ENCODE measurements around the gene SMIM44. TPM values are rescaled to one million over a fixed set of nuclear protein-coding genes. Genes with fewer than 3 reads are reported as not detected.
"Not testable (repeated sequence)": the region's sequence is repeated elsewhere in the genome, so short reads cannot be mapped to it uniquely, and the experiment has no call there.

The SMIM44 gene
- total RNA-seq, 1 donor from 2014 or later: not detected

GRCh38 chr19:3459965-3460582 lies 23.2 kb downstream of the SMIM44 start:
- ATAC-seq: no peak
- no peak for DNase-seq (ENCODE audit: low spot score)

- ATAC-seq: peak; percentile 74
- peak; percentile 74 for DNase-seq (ENCODE audit: low spot score)
Observed at GRCh38 chr19:3459089-3459881, 24.0 kb downstream of the SMIM44 start.

- ATAC-seq (peak; percentile 1), DNase-seq (ENCODE audit: low spot score) (no peak)
Observed at GRCh38 chr19:3458229-3459088, 24.8 kb downstream of the SMIM44 start.

GRCh38 chr19:3457528-3458228 lies 25.6 kb downstream of the SMIM44 start:
- DNase-seq (ENCODE audit: low spot score): no peak
- ATAC-seq: peak; percentile 5

- ATAC-seq: no peak
- DNase-seq (ENCODE audit: low spot score): no peak
Observed at GRCh38 chr19:3456925-3457527, 26.2 kb downstream of the SMIM44 start.

GRCh38 chr19:3455960-3456601 lies 27.2 kb downstream of the SMIM44 start:
- DNase-seq (ENCODE audit: low spot score) (no peak), ATAC-seq (no peak)

- no peak for DNase-seq (ENCODE audit: low spot score)
- no peak for ATAC-seq
Observed at GRCh38 chr19:3455393-3455955, 27.8 kb downstream of the SMIM44 start.

GRCh38 chr19:3454656-3455392 lies 28.4 kb downstream of the SMIM44 start:
- no peak for ATAC-seq
- no peak for DNase-seq (ENCODE audit: low spot score)

- ATAC-seq: no peak
- DNase-seq (ENCODE audit: low spot score): no peak
Observed at GRCh38 chr19:3453840-3454239, 29.4 kb downstream of the SMIM44 start.

- not testable (repeated sequence) for DNase-seq (ENCODE audit: low spot score)
Observed at GRCh38 chr19:3452942-3453214, 30.4 kb downstream of the SMIM44 start.

GRCh38 chr19:3452171-3452941 lies 30.9 kb downstream of the SMIM44 start:
- ATAC-seq: no peak
- DNase-seq (ENCODE audit: low spot score): no peak

More at GRCh38 chr19:3452942-3453214, 30.4 kb downstream of the SMIM44 start:
- ATAC-seq: not testable (repeated sequence)

GRCh38 chr19:3451451-3451866 lies 31.8 kb downstream of the SMIM44 start:
- ATAC-seq (peak; percentile 54), DNase-seq (ENCODE audit: low spot score) (peak; percentile 58)

- DNase-seq (ENCODE audit: low spot score): no peak
- ATAC-seq: peak; percentile 32
Observed at GRCh38 chr19:3450796-3451411, 32.3 kb downstream of the SMIM44 start.

- no peak for ATAC-seq
- DNase-seq (ENCODE audit: low spot score): no peak
Observed at GRCh38 chr19:3448616-3449334, 34.5 kb downstream of the SMIM44 start.

- not testable (repeated sequence) for ATAC-seq; DNase-seq (ENCODE audit: low spot score)
Observed at GRCh38 chr19:3446657-3447056, 36.6 kb downstream of the SMIM44 start.

GRCh38 chr19:3444695-3445234 lies 38.5 kb downstream of the SMIM44 start:
- ATAC-seq (no peak), DNase-seq (ENCODE audit: low spot score) (no peak)
